ENCODE results near the gene RPGRIP1L. TPM values are rescaled to one million over a fixed set of nuclear protein-coding genes. Genes with fewer than 3 reads are reported as not detected.

Gene RPGRIP1L
- total and polyA plus RNA-seq, 9 of the 15 experiments (the other 6 are each of a cell fraction or from before 2014, with no cell fraction given): 3.2 to 7.7 (median 5.8) TPM

- POLR2A ChIA-PET: no interaction called here
- Histone ChIP-seq H3K9me3 (replicated peaks; ENCODE audit: control insufficient read depth, insufficient read depth, low read depth, low read length) (no peaks in the 10 kb centered on the region), H3K9ac (ENCODE audit: insufficient read depth in 1 of 2, low read depth in 2 of 2, low read length in 2 of 2) (no peak overlapping the region), H3K79me2 (ENCODE audit: control insufficient read depth, insufficient read depth, low read length) (no peaks in the 10 kb centered on the region), H3K4me3 (no peak overlapping the region), H3K4me1 (replicated peaks in 1 of 2; ENCODE audit: control insufficient read depth in 2 of 2, insufficient read depth in 2 of 2, low read length in 2 of 2) (no peaks in the 10 kb centered on the region; a peak in 2 of 5 replicates), H3K4me2 (ENCODE audit: insufficient read depth, low read length) (no peak overlapping the region), H4K20me1 (replicated peaks; ENCODE audit: control insufficient read depth, insufficient read depth, low read length) (no peaks in the 10 kb centered on the region), H3K36me3 (ENCODE audit: control insufficient read depth, insufficient read depth, low read length) (no peaks in the 10 kb centered on the region), H2AFZ (ENCODE audit: low read depth, low read length) (no peak overlapping the region), H3K9me1 (ENCODE audit: control insufficient read depth, insufficient read depth, low read length) (no peaks in the 10 kb centered on the region), H3K27me3 (ENCODE audit: control insufficient read depth in 2 of 2, insufficient read depth in 2 of 2, low read length in 2 of 2) (no peaks in the 10 kb centered on the region), H3K27ac (ENCODE audit: extremely low read depth, low read depth, low read length) (no peak overlapping the region)
- CTCF ChIA-PET (ENCODE audit: low intra/inter-chr PET ratio): no interaction called here
- DNase-seq (ENCODE audit: extremely low read depth in 1 of 4, low spot score in 3 of 4): no peak
- TF ChIP-seq ATF3 (IDR thresholded peaks at IDR 0.05) (no peak), ATF3 (CRISPR knock-in tag; conservative IDR thresholded peaks at IDR 0.05) (no peak), THRB (CRISPR knock-in tag; conservative IDR thresholded peaks at IDR 0.05) (no peak), PRMT5 (CRISPR knock-in tag; IDR thresholded peaks at IDR 0.05) (no peak)
- intact Hi-C loops (cut with micrococcal nuclease): no loop called here
- in situ Hi-C loops (cut with MboI): no loop called here
- no TSS peak for BruUV-seq (replicated peaks)
- ATAC-seq: no peak
- 25% methylated on average over 2 of the region's 2 CpGs for whole genome bisulfite sequencing (ENCODE audit: insufficient coverage, low coverage, missing lambda C conversion rate)
- no peak for FAIRE-seq
Measured at GRCh38 chr16:53626811-53627210, 76.8 kb downstream of the RPGRIP1L start.
